Activated T-helper 9 cell treated with anti-CD3 and anti-CD28 coated beads, Interleukin-2, amount 50 U/mL, for 16 hours (primary cell): ENCODE measurements around the gene MON2.
A peak's percentile ranks its signal among the peaks of the same experiment; 100 is the strongest.
"Not testable (repeated sequence)": the region's sequence is repeated elsewhere in the genome, so short reads cannot be mapped to it uniquely, and the experiment has no call there.

Source experiments
- DNase-seq: peaks from one replicate; pipeline ENCODE4 v3.0.0-alpha.2; 2020; ENCODE audit warnings: low read depth

Gene MON2

DNA sequence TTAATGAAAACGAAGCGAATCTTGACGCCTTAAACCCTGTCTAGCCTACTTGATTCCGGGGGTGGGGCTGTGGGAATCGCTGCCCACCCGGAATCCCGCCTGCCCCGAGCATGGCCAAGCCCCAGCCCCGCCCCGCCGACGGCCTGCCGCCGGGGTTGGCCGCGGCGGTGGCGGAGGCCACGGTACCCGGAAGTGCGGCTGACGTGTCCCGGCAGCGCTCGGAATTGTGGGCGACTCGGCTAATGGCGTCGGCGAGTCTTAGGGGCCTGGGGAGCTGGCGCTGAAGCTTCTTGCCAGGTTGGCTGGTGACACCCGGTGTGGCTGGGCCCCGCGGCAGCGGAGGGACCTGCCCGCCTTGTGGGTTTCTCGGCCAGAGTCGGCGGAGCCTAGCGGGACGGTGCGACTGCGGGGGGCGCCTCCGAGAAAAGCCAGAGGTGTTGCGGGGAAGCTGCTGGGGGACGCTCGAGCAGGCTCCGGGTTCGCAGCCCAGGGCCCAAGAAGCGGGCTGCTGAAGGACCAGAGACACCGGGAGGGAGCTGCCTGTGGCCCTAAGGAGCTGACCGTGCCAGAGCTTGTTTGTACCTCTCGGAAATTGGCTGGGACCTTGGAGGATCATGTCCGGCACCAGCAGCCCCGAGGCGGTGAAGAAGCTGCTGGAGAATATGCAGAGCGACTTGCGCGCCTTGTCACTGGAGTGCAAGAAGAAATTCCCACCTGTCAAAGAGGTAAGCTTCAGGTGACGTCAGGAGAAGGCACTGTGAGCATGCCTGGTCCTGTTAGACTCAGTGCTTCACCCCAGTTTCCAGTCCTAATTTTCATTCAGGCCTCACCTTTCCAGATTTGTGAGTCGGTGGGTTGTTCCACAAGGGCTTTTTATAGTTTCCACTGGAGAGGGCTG, at the start of gene MON2:
Gene MON2, plus strand, starts transcription at position 233 of the 898 bp plus-strand sequence. Its CDS starts 382 bp downstream, at position 615.
- peak; percentile 81 for DNase-seq

GRCh38 chr12:62426089-62426488, 40.5 kb upstream of the MON2 start:
- DNase-seq: no peak

DNA sequence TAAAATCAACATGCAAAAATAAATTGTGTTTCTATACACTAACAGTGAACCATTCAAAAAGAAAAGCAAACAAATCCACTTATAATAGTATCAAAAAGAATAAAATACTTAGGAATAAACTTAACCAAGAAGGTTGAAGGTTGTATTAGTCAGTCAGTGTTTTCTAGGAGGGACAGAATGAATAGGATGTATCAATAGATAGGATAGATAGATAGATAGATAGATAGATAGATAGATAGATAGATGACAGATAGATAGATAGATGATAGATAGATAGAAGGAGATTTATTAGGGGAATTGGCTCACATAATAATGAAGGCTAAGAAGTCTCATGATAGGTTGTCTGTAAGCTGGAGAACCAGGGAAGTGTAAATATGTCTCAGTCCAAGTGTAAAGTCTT, 37.2 kb upstream of the MON2 start:
- DNase-seq: no peak

GRCh38 chr12:62434494-62435302, 31.9 kb upstream of the MON2 start:
- DNase-seq: no peak

- no peak for DNase-seq
Measured at GRCh38 chr12:62435303-62436163, 31.1 kb upstream of the MON2 start.

- no peak for DNase-seq
Measured at GRCh38 chr12:62436164-62436503, 30.5 kb upstream of the MON2 start.

DNA sequence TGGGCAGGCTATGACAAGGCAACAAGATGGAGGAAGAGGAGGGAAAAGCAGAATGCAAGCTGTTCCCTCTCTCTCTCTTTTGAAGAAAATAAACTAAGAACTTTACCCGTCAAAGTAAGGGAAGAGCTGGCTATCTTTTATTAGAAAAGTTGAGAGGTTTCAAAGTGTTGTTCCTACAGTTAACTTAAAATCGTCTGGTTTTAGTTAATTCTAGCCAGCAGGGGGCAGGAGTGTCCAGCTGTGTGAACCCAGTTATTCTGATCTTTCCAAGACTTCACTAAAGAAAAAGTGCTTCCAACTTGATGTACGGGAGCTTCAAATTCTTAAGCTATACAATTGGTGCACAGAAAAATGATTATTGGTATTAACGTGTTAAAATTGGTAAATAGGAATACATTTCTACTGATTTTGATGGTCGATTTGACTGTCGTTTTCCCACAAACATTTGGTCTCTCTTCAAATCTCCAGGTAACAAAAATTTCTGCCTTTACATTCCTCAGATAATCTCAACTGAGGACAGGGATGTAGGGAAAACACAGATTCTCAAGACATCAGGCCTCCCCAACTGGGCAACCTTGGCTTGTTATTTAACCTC, 28.4 kb upstream of the MON2 start:
- no peak for DNase-seq

GRCh38 chr12:62446754-62447452, 19.7 kb upstream of the MON2 start:
- DNase-seq: no peak

- no peak for DNase-seq
Measured at GRCh38 chr12:62448436-62448835, 18.2 kb upstream of the MON2 start.

GRCh38 chr12:62455429-62455828, 11.2 kb upstream of the MON2 start:
- DNase-seq: not testable (repeated sequence)

- no peak for DNase-seq
Measured at GRCh38 chr12:62458626-62459025, 8.0 kb upstream of the MON2 start.

DNA sequence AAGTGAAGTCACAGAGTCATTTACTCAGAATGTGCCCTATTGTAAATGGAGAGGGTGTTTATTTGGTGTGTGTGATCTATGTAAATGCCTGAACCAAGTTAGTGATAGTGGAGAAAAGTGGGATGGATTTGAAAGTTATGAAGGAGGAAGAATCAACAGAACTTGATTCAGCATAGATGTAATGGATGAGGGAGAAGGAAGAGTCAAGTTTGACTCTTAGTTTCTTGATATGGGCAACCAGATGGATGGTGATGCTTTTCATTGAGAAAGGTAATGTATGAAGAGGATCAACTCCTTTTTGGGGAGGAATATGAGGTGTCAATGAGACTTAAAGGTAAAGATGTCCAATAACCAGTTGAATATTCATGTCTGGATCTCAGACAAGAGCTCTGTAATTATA, 6.7 kb upstream of the MON2 start:
- DNase-seq: no peak

DNA sequence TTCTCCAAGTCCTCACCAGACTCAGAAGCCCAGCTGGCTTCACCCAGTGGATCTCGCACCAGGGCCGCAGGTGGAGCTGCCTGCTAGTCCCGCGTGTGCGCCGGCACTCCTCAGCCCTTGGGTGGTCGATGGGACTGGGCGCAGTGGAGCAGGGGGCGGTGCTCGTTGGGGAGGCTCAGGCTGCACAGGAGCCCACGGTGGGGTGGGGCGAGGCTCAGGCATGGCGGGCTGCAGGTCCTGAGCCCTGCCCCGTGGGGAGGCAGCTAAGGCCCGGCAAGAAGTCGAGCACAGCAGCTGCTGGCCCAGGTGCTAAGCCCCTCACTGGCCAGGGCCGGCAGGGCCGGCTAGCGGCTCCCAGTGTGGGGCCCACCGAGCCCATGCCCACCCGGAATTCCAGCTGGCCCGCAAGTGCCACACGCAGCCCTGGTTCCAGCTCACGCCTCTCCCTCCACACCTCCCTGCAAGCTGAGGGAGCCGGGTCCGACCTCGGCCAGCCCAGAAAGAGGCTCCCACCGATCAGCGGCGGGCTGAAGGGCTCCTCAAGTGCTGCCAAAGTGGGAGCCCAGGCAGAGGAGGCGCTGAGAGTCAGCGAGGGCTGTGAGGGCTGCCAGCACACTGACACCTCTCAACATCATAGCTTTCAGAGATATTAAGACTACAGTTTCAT, 5.3 kb upstream of the MON2 start:
- not testable (repeated sequence) for DNase-seq

- not testable (repeated sequence) for DNase-seq
Measured at GRCh38 chr12:62463252-62463651, 3.4 kb upstream of the MON2 start.

- DNase-seq: no peak
Measured at GRCh38 chr12:62466018-62466593, 520 bp upstream of the MON2 start.

DNA sequence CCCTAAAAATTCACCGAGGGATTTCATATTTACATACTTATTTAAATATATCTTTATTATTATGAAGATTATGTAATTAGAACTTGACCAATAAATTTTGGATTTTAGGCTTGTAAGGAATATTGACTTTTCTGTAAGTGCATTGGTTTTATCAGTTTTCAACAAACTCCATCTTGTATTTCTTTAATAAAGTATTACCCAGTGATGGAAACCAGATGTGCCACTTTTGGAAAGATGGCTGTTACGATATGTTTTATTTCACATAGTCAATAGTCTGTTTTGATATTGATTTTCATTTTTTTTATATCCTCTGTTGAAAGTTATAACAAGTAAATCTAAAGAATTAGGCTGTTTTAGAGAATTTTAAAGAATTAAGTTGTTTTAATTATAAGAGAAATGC, 1.8 kb downstream of the MON2 start:
- DNase-seq: no peak

DNA sequence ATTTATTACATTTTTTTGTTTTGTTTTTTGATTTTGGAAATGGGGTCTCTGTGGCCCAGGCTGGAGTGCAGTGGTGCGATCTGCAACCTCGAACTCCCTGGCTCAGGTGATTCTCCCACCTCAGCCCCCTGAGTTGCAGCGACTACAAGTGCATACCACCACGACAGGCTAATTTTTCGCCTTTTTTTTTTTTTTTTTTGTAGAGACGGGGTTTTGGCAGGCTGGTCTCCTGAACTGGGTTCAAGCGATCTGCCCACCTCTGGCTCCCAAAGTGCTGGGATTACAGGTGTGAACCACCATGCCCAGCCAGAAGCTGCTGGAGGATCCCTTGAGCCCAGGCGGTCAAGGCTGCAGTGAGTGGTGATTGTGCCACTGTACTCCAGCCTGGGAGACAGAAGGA, 2.3 kb downstream of the MON2 start:
- no peak for DNase-seq

DNA sequence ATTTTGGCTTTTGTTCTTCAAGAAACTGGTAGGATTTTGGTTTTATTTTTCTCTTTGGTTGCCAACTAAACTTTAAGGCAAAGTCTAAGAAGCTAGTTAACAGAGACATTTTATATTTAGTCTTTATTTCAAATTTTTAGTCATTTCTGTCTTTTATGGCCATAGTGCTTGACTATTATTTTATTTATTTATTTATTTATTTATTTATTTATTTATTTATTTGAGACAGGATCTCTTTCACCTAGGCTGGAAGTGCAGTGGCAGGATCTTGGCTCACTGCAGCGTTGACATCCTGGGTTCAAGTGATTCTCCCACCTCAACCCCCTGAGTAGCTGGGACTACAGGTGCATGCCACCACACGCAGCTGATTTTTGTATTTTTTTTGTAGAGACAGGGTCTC, 3.1 kb downstream of the MON2 start:
- no peak for DNase-seq

DNA sequence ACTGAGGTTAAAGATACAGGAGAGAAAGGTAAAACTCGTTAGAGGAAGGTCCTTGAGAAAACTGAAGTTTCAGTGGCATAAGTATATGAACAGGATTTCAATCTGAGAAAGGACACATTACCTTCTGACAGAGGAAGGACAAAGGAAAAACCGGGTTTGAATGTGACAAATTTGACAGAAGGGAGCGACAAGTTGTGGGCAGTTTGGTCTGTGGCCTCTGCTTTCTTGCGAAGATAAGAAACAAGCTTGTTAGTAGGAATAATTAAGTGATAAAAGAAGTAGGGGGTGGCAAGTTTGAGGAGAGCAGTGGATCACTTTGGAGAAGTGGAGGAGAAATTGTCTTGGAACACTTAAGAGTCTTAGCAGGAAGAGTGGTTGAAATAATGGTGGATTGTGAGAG, 5.1 kb downstream of the MON2 start:
- no peak for DNase-seq

- no peak for DNase-seq
Measured at GRCh38 chr12:62472472-62472871, 5.8 kb downstream of the MON2 start.
